GM18873 (cell line): Measurements from ENCODE around the gene NBPF1.
"Not testable (repeated sequence)": the region's sequence is repeated elsewhere in the genome, so short reads cannot be mapped to it uniquely, and the experiment has no call there.

Experiments used
- ATAC-seq: cut with Tn5 transposase; IDR thresholded peaks from one replicate; pipeline ENCODE4 v1.9.1; 2021; ENCODE audit warnings: mild to moderate bottlenecking, moderate library complexity, moderate number of reproducible peaks; ENCODE audit not compliant: unreplicated experiment, low FRiP score

NBPF1 gene

GRCh38 chr1:16625497-16626408, 12.4 kb upstream of the NBPF1 start:
- ATAC-seq, result no peak

GRCh38 chr1:16623812-16624719, 10.7 kb upstream of the NBPF1 start:
- ATAC-seq, result not testable (repeated sequence)

GRCh38 chr1:16623337-16623736, 10.0 kb upstream of the NBPF1 start:
- not testable (repeated sequence) for ATAC-seq

GRCh38 chr1:16621681-16622315, 8.4 kb upstream of the NBPF1 start:
- not testable (repeated sequence) for ATAC-seq

GRCh38 chr1:16621300-16621658, 7.9 kb upstream of the NBPF1 start:
- no peak for ATAC-seq

- not testable (repeated sequence) for ATAC-seq
These were observed 6.6 kb upstream of the NBPF1 start for GRCh38 chr1:16619803-16620501.

GRCh38 chr1:16618719-16619118, 5.4 kb upstream of the NBPF1 start:
- ATAC-seq, result no peak

- no peak for ATAC-seq
These were observed 4.6 kb upstream of the NBPF1 start for GRCh38 chr1:16617778-16618580.

- ATAC-seq, result no peak
These were observed 3.8 kb upstream of the NBPF1 start for GRCh38 chr1:16617114-16617631.

GRCh38 chr1:16615253-16616252, 2.2 kb upstream of the NBPF1 start:
- ATAC-seq, result no peak

GRCh38 chr1:16614361-16615252, 1.2 kb upstream of the NBPF1 start:
- ATAC-seq, result no peak

- ATAC-seq, result no peak
These were observed 812 bp downstream of the NBPF1 start for GRCh38 chr1:16612332-16613172.

- ATAC-seq, result not testable (repeated sequence)
These were observed 1.4 kb downstream of the NBPF1 start for GRCh38 chr1:16611981-16612331.

- ATAC-seq, result not testable (repeated sequence)
These were observed 2.2 kb downstream of the NBPF1 start for GRCh38 chr1:16611164-16611563.

GRCh38 chr1:16610553-16610952, 2.8 kb downstream of the NBPF1 start:
- not testable (repeated sequence) for ATAC-seq

GRCh38 chr1:16609761-16610160, 3.6 kb downstream of the NBPF1 start:
- ATAC-seq, result not testable (repeated sequence)
